CD4-positive, alpha-beta T cell treated with Interleukin-2 at 100 ng/mL for 4 hours (primary cell): Measurements from ENCODE around the gene LBHD1.
"Not testable (repeated sequence)": the region's sequence is repeated elsewhere in the genome, so short reads cannot be mapped to it uniquely, and the experiment has no call there.

Source experiments
- DNase-seq: peaks from one replicate; pipeline ENCODE4 v3.0.0-alpha.2; 2020; ENCODE audit warnings: low spot score

The LBHD1 gene

DNA sequence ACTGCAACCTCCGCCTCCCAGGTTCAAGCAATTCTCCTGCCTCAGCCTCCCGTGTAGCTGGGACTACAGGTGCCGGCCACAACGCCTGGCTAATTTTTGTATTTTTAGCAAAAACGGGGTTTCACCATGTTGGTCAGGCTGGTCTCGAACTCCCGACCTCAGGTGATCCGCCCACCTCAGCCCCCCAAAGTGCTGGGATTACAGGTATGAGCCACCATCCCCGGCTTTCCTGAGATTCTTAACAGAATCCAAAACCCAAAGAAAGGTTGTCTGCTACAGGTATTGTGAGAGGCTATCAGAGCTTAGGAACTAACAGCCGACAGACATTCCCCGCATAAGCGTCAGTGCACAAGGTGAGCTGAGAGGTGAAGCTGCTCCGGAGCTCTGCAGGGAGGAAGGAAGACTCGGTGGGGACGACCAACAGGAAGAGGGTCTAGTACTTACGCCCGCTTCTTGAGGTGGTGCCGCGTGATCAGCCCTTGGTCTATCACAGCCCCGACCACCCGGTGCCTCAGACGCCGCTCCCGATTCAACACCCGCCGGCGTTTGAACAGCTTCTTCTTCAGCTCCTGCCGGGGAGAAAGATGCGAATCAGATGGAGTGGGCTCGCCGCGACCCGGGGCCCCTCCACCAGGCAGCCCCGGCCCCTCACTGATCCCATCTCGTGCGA, 7.5 kb downstream of the LBHD1 start:
- peak; percentile 54 for DNase-seq

DNA sequence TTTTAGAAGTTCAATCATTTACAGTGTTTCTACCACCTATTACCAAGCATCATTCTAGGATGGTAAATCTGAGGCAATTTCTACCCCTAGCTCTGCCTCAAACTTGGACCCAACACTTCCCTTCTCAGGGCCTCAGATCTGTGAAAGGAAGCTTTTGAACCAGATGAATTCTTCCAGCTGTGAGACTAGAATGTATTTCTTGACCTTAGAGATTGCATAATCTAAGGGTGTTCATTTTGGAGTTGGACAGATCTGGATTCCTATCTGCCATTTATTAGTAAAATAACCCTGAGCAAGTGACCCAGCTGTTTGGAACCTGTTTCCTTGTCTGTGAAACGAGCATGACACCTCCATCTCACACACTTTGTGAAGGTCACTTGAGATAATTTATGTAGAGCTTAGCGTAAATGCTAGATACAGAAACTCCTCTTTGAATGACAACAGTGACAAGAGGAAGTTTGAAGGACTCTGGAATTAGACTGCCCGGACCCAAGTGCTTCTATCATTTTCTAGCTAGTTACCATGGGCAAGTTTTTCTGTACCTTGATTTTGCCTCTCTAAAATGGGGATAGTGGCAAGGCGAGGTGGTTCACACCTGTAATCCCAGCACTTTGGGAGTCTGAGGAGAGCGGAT, 15.2 kb downstream of the LBHD1 start:
- DNase-seq: no peak

DNA sequence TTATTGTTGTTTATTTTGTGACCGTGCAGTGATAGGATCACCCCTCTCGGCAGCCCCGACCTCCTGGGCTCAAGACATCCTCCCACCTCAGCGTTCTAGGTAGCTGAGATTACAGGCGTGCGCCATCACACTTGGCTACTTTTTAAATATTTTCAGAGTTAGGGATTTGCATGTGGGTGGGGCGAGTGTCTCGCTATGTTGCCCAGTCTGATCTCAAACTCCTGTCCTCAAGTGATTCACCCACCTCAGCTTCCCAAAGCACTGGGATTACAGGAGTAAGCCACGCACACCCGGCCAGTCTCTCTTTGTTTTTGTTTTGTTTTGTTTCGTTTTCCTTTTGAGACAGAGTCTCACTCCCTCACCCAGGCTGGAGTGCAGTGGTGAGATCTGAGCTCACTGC, 17.8 kb downstream of the LBHD1 start:
- no peak for DNase-seq

DNA sequence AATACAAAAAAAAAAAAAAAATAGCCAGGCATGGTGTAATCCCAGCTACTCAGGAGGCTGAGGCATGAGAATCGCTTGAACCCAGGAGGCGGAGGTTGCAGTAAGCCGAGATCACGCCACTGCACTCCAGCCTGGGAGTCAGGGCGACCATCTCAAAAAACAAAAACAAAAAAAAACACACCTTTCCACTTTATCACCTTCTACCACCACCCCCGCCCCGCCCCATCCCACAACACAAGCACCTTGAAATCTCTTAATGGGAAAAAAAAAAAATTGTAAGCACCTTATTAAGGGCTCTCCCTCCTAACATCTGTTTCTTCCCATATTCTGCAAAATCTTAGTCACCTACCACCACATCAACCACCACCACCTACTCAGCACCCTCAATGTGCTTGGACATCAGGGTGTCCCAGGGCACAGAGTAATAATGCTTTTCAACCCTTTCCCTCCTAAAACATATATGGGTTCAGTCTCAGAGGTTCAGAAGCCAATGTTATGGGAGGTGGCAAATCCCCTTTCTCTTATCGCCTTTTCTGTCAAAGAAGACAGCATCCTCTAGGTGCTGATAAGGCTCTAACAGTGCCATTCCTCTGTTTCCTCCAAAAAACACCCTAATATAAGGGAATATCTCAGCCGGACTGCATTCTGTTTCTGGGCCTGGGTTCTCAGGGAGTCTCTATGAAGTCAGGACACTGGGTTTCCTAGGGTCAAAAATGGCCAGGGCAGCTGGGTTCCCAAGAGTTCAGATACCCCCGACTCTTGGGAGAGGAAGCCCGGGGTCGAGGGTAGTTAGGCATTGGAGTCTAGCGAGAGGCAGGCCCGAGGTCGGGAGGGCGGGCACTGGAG, 19.7 kb downstream of the LBHD1 start:
- peak; percentile 77 for DNase-seq

DNA sequence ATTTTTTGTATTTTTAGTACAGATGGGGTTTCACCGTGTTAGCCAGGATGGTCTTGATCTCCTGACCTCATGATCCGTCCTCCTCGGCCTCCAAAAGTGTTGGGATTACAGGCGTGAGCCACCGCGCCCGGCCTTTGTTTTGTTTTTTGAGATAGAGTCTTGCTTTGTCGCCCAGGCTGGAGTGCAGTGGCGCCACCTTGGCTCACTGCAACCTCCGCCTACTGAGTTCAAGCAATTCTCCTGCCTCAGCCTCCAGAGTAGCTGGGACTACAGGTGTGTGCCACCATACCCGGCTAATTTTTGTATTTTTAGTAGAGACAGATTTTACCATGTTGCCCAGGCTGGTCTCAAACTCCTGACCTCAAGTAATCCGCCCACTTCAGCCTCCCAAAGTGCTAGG, 21.8 kb downstream of the LBHD1 start:
- DNase-seq: not testable (repeated sequence)

DNA sequence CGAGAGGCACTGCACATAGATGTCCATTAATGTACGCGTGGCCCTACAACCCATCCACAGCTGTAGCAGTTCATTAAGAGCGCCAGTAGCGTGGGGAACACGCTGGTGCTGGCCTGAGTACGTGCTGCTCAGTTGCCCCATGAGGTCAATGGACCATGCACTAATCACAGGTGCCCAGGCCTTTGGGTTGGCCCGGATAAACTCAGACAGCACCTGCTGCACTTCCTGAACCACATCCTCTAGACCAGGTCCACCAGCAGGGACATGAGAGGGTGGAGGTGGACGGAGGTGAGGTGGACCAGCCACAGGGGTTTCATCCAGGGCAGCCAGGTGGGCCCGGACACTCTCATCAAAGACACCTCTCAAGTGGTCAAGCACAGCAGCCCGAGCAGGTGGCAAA, 22.6 kb downstream of the LBHD1 start:
- DNase-seq: no peak

DNA sequence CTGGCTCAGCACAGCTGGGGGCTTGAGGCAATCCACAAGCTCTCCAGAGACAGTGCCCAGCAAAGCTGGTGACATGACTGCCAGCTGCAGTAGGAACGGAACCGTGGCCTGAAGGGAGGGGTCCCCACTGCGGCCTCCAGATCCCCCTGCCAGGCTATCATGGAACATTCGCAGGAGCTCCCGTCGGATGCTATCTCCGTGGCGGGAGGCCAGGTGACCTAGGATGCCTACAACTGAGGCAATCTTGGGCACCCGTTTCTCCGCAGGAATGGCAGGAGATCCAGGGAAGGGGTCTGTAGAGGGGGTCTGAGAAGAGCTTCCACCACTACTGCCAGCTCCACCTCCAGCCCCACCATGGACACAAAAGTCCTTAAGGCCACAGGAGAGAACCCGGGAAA, 23.1 kb downstream of the LBHD1 start:
- DNase-seq: no peak

DNA sequence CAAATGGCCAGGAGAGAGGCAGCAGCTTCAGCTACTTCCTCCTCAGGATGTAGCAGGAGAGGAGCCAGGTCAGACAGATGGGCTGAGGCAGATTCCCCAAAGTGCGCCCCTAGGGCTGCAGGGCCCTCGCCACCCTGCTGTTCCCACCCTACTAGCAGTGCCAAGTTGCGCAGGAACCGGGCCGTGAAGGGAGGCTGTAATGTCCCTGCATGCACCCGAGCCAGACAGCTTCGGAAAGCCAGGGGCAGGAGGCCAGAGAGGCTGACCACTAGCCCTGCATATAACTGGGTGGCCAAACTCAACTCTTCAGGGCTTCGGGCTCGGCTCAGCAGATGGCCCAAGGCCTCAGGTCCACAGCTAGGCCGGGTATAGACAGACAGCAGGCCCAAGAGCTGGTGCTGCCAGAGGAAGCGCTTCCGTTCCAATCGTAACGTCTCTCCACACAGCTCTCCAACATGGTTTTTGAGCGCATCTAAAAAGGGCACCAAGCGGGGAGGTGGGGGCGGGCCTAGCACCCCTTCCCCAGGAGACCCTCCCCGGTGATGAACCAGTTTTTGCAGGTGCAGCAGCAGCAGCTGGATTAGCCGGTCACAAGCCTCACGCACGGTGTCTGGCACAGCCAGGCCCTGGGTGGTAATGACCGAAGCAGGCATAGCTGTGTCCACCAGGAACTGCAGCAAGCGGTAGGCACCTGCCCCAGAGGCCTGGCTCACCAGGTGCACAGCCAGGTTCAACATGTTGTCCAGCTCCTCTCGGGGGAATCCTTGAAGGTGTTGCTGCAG, 23.7 kb downstream of the LBHD1 start:
- DNase-seq: no peak

DNA sequence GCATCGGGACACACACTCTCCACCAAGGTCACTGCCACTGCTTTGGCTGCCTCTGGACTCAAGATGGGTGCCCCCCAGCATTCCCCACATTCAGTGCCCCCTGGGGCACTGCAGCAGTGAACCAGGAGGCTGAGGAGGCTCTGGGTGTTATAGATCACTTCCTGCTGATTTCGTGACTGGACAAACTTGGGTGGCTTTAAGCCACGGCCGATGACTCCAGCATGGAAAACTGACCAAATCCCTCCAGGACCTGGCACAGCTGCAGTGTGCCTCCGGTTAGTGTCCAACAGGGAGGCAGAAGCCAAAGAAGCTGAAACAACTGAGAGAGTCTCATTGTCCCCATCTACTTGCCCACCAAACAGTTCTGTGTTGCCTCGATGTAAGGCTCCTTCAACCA, 24.5 kb downstream of the LBHD1 start:
- DNase-seq: no peak

DNA sequence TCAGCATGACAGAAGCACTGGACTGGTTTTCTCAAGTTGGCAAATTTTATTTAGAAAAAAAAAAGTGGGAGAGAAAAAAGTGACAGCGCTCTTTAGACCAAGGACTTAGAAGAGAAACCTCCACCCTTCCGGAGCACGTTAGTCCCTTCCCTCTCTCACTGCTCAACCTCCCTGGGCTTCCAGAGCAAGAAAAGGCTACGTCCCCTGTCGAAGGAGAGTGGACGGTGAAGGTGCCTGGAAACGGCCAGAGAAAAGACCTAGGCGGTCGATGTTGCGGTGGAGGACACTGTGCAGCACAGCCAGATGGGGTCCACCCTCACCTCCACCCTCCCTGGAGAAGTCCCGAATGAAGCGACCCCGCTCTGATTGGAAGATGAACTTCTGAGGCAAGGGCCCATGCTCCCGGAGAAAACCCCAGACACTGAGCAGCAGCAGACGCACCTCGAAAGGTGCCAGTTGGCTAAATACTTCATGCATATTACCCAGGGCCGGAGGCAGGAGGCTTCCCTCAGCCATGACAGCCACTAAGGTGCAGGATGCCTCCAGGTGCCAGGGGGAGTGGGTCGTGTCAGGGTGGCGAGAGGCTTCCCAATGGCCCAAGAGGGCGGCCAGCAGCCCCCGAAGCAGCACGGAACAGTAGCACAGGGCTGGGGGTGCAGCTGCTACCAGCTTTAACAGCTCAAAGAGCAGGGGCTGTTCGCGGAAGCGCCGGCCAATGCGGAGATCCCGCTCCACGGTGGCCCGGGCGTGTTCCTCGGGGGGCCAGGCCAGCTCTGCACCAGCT, 25.1 kb downstream of the LBHD1 start:
- DNase-seq: no peak

DNA sequence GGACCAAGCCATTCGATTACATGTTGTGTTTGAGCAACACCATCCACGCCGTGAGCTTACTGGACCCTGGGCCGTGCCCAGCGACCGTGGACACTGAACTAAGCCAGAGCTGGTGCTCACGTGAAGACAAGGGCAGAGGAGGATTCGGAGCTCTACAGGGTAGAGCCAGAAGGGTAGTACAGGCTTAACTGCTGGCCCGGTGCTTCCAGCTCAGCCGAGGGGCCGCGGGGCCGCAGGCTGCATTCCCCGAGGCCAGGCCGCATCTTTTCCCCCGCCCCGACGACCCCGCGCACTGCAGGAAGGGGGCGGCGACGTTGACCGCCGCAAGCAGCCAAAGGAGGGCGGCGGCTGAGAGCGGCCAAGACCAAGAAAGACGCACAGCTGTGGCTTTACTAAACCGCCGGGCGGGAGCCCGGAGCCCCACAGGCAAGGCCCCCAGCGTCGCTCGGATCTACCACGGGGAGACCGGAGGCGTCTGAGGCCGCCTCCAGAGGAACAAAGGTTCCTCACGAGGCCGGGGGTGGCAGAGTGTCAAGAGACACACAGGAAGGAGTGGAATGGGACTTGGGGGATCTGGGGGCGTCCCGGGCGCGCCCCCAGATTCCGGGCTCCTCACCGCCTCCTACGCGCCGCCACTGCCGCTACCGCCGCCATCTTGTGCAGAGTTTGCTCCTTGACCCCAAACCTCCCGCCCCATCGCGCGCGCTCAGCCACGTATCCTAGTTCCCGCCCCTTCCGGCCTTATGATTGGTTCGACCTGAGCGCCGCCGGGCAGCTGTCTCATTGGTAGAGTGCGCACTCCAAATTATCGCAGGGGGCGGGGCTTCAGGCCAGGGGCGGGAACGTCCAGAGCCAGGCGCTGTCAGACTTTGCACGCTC, 25.9 kb downstream of the LBHD1 start, which contains the start of gene GANAB:
TSS of gene GANAB (minus strand) at position 668 of the 879 bp plus-strand sequence. CDS start at position 654, 14 bp downstream.
- peak; percentile 99 for DNase-seq

DNA sequence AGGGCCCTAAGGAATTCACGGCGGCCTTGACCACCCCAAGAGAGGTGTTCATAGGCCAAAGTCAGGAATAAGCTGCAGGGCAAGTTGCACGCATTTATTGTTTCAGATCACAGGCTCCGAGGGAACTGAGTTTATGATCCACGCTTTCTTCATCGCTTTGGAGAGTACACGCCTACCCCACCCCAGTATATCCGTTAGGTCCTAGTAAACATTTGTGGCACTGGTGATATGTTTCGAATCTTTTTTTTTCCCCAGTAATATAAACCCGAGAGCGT, 26.5 kb downstream of the LBHD1 start:
- DNase-seq: no peak

DNA sequence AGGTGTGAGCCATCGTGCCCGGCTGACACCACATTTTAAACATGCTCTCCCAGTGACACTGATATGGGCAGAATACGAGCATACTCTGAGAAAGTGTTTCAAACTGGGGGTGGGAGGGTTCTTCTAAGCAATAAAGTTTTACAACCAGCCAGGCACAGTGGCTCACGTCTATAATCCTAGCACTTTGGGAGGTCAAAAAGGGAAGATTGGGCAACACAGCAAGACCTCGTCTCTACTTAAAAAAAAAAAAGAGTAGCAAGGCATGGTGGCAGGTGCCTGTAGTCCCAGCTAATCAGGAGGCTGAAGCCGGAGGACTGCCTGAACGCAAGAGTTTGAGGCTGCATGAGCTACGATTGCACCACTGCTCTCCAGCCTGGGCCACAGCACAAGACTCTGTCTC, 27.8 kb downstream of the LBHD1 start:
- DNase-seq: no peak

DNA sequence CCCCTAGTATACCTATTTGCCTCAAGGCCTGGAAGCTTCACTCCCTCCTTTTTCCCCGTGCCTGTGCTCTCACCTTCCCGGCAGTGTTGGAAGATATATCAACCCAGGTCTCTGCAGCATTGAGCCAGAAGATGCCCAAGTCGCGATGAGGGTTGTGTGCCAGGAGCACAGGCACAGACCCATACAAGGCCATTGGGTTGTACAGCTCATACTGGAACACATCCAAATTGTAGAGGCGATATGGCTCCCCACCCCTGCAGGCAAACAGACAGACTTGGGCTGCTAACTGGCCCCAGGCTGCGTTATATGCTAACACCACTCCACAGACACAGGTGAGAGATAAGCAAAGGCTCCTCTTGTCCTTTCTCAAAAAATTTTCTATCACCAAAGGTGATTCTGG, 39.6 kb downstream of the LBHD1 start:
- no peak for DNase-seq

DNA sequence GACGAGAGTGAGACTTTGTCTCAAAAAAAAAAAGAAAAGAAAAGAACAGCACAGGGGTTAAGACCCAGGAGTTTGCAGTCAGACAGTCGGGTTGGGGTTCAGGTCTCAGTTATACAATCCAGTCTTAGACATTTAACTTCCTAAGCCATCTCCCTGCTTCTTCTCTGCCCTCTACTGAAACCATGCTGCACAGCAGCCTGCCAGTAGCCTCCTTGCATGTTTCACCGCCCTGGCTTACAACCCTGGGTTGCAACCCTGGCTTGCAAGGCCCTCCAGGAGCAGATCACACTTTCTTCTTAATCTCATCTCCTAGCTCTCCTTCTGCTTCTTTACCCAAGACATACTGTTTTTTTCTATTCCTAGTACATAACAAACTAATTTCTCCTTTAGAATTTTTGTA, 44.4 kb downstream of the LBHD1 start:
- DNase-seq: no peak

DNA sequence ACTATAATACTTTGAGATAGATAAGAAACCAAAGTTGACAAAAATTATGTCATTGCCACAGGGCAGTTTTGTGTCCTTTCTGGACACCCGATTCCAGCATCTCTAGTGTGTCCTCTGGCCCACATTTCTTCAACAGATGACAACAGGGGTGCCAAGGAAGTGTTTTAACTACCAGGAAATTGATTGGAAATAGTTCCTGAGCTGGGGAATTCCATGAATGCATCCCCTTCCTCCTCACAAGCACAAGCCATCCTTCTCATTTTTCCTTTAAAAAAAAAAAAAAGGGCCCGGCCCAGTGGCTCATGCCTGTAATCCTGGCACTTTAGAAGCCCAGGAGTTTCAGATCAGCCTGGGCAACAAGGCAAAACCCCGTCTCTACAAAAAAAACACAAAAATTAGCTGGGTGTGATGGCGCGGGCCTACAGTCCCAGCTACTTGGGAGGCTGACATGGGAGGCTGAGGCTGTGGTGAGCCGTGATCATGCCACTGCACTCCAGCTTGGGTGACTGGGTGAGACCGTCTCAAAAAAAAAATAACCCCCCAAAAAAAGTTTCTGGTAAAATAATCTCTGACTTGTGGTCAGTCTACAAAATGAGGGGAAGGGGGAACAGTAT, 49.5 kb downstream of the LBHD1 start:
- no peak for DNase-seq

DNA sequence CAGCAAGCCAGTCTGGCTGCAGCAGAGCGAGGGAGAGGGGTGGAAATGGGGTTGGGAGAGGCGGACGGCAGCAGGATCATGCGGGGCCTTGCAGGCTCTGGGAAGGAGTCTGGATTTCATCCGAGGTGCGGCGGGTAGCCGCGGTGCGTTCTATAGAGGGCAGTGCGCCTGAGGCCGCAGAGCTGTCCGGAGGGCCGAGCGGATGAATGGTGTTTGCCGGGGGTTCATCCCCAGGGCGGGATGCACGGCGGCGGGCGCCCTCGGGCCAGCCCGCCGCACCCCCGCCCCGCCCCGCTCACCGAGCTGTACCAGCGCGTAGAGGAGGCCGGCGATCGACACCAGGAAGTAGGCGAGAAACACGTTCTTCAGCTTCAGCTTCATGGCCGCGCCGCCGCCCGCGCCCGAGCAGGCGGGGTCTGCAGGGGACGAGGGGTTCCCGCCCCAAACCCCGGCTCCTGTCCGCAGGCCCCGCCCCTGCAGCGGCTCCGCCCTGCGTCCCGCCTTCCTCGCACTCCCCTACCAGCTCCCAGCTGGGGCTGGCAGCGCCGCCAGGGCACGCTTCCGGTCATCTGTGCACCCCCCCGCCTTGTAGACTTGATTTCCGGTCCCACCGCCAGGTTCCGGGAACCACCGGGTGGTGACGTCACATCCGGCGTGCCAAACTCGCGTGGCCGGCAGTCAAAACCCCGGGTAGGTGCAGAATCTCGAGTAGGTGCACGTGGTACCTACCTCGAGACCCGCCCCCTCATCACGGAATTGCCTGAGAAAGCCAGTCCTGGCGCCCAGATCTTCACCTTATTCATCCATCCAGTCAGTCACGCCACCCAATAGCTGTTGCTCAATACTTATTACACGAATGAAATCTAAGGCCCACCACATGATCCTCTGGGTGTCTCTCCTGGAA, 50.2 kb downstream of the LBHD1 start, which contains the start of gene B3GAT3:
TSS of gene B3GAT3 (minus strand) at position 420 of the 904 bp plus-strand sequence. CDS start at position 381, 39 bp downstream.
- peak; percentile 97 for DNase-seq

DNA sequence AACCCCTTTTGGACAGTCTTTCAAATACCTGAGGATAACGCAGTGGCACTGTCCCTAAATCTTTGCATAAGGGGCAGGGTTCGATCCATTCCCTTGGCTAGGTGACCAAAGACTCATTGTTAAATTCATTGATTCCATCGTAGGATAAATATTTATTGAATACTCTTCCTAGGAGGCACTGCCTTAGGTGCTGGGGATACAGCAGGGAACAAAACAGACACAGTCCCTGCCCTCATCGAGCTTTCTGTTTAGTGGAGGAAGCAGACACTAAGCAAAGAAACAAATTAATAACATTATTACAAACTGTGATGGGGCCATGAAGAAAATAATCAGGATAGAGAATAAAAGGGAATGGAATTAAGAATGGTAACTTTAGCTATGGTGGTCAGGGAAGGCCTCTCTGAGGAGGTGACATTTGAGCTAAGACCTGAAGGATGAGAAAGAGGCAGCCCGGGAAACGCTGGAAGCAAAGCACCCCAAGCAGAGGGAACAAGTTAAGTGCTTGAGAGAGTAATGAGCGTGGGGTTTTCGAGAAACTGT, 51.0 kb downstream of the LBHD1 start:
- DNase-seq: no peak

DNA sequence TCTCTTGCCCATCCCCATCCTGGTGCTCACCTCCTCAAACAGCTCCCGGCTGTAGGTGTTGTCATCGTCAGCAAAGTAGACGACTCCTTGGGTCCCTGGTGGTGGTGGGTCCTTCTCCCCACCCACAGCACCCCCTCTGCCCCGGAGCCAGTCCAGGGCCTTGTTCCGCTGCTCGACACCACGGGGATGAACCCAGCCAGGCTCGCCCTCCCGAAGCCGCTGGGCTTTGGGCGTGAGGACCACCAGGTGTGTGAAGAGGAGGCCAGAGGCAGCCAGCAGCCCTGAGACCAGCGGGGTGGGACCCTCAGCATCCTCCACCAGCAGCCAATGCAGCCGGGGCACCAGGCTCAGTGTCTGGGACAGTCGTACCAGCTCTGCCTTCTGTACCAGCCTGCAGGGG, 55.1 kb downstream of the LBHD1 start:
- DNase-seq: not testable (repeated sequence)
